Activated T-cell treated with anti-CD3 and anti-CD28 coated beads, Interleukin-2, amount 50 U/mL, for 24 hours (primary cell): Measurements from ENCODE around the gene CACNA2D3.
"Not testable (repeated sequence)": the region's sequence is repeated elsewhere in the genome, so short reads cannot be mapped to it uniquely, and the experiment has no call there.

Experiments
- DNase-seq: peaks from one replicate; pipeline ENCODE4 v3.0.0-alpha.2; 2020
- H3K27ac Mint-ChIP-seq: 2 replicates; pipeline ENCODE4 v1.8.0; 2020; ENCODE audit warnings: mild to moderate bottlenecking, mixed read lengths
- H3K27me3 Mint-ChIP-seq: 2 replicates; pipeline ENCODE4 v1.8.0; 2020; ENCODE audit warnings: mixed read lengths
- H3K36me3 Mint-ChIP-seq: 2 replicates; pipeline ENCODE4 v1.8.0; 2020; ENCODE audit warnings: low read depth, mixed read lengths
- H3K4me1 Mint-ChIP-seq: 2 replicates; pipeline ENCODE4 v1.8.0; 2020; ENCODE audit warnings: low read depth, mixed read lengths
- H3K4me3 Mint-ChIP-seq: 2 replicates; pipeline ENCODE4 v1.8.0; 2020; ENCODE audit warnings: mild to moderate bottlenecking, moderate library complexity, mixed read lengths
- H3K9me3 Mint-ChIP-seq: 2 replicates; pipeline ENCODE4 v1.8.0; 2020; ENCODE audit warnings: mixed read lengths

The CACNA2D3 gene

GRCh38 chr3:54122324-54123002, at the start of gene CACNA2D3:
CACNA2D3 (plus strand) TSS chr3:54122552.
- Mint-ChIP-seq H3K9me3 (no peaks in the 10 kb centered on the region), H3K4me3 (no peak within 1 kb of the TSS), H3K4me1 (peaks cover 6% of the 10 kb centered on the region), H3K27me3 (peaks cover 64% of the 10 kb centered on the region), H3K36me3 (no peaks in the 10 kb centered on the region), H3K27ac (no peak within 1 kb of the TSS)
- no peak for DNase-seq

- H3K36me3 Mint-ChIP-seq, result no peaks in the 10 kb centered on the region
- no peak for DNase-seq
- H3K27me3 Mint-ChIP-seq, result peaks cover 7% of the 10 kb centered on the region
- no peak overlapping the region for H3K27ac Mint-ChIP-seq
- no peaks in the 10 kb centered on the region for H3K4me1 Mint-ChIP-seq
- H3K9me3 Mint-ChIP-seq, result peaks cover 8% of the 10 kb centered on the region
- no peak overlapping the region for H3K4me3 Mint-ChIP-seq
These were observed 49.0 kb upstream of the CACNA2D3 start for GRCh38 chr3:54073386-54073785.

- H3K36me3 Mint-ChIP-seq, result no peaks in the 10 kb centered on the region
- DNase-seq, result no peak
- no peak overlapping the region for H3K27ac Mint-ChIP-seq
- peaks cover 17% of the 10 kb centered on the region for H3K27me3 Mint-ChIP-seq
- H3K9me3 Mint-ChIP-seq, result no peaks in the 10 kb centered on the region
- H3K4me3 Mint-ChIP-seq, result no peak overlapping the region
- H3K4me1 Mint-ChIP-seq, result no peaks in the 10 kb centered on the region
These were observed 43.0 kb upstream of the CACNA2D3 start for GRCh38 chr3:54079314-54079713.

GRCh38 chr3:54079730-54080325, 42.5 kb upstream of the CACNA2D3 start:
- Mint-ChIP-seq H3K4me3 (no peak overlapping the region), H3K27me3 (peaks cover 17% of the 10 kb centered on the region), H3K4me1 (no peaks in the 10 kb centered on the region), H3K36me3 (no peaks in the 10 kb centered on the region), H3K27ac (no peak overlapping the region), H3K9me3 (no peaks in the 10 kb centered on the region)
- no peak for DNase-seq

- no peaks in the 10 kb centered on the region for H3K36me3 Mint-ChIP-seq
- H3K4me3 Mint-ChIP-seq, result no peak overlapping the region
- no peak overlapping the region for H3K27ac Mint-ChIP-seq
- H3K4me1 Mint-ChIP-seq, result no peaks in the 10 kb centered on the region
- no peak for DNase-seq
- peaks cover 40% of the 10 kb centered on the region for H3K27me3 Mint-ChIP-seq
- H3K9me3 Mint-ChIP-seq, result no peaks in the 10 kb centered on the region
These were observed 38.4 kb upstream of the CACNA2D3 start for GRCh38 chr3:54083921-54084320.

- Mint-ChIP-seq H3K9me3 (no peaks in the 10 kb centered on the region), H3K4me3 (no peak overlapping the region)
These were observed 36.4 kb upstream of the CACNA2D3 start for GRCh38 chr3:54085936-54086335.

GRCh38 chr3:54086652-54087405, 35.5 kb upstream of the CACNA2D3 start:
- no peak overlapping the region for H3K4me3 Mint-ChIP-seq
- no peak for DNase-seq
- H3K27ac Mint-ChIP-seq, result no peak overlapping the region
- H3K9me3 Mint-ChIP-seq, result no peaks in the 10 kb centered on the region
- H3K4me1 Mint-ChIP-seq, result no peaks in the 10 kb centered on the region
- H3K27me3 Mint-ChIP-seq, result peaks cover 48% of the 10 kb centered on the region
- no peaks in the 10 kb centered on the region for H3K36me3 Mint-ChIP-seq

More at GRCh38 chr3:54085936-54086335, 36.4 kb upstream of the CACNA2D3 start:
- Mint-ChIP-seq H3K27me3 (peaks cover 47% of the 10 kb centered on the region), H3K36me3 (no peaks in the 10 kb centered on the region), H3K27ac (no peak overlapping the region), H3K4me1 (no peaks in the 10 kb centered on the region)
- DNase-seq, result no peak

GRCh38 chr3:54087581-54088410, 34.6 kb upstream of the CACNA2D3 start:
- H3K4me1 Mint-ChIP-seq, result no peaks in the 10 kb centered on the region
- H3K36me3 Mint-ChIP-seq, result no peaks in the 10 kb centered on the region
- H3K4me3 Mint-ChIP-seq, result no peak overlapping the region
- DNase-seq, result no peak
- H3K9me3 Mint-ChIP-seq, result no peaks in the 10 kb centered on the region
- no peak overlapping the region for H3K27ac Mint-ChIP-seq
- peaks cover 48% of the 10 kb centered on the region for H3K27me3 Mint-ChIP-seq

GRCh38 chr3:54093491-54094248, 28.7 kb upstream of the CACNA2D3 start:
- H3K4me3 Mint-ChIP-seq, result no peak overlapping the region
- no peaks in the 10 kb centered on the region for H3K9me3 Mint-ChIP-seq
- no peaks in the 10 kb centered on the region for H3K4me1 Mint-ChIP-seq
- H3K27ac Mint-ChIP-seq, result no peak overlapping the region
- no peaks in the 10 kb centered on the region for H3K36me3 Mint-ChIP-seq
- no peak for DNase-seq
- peaks cover 17% of the 10 kb centered on the region for H3K27me3 Mint-ChIP-seq

- Mint-ChIP-seq H3K9me3 (no peaks in the 10 kb centered on the region), H3K27ac (no peak overlapping the region), H3K4me1 (no peaks in the 10 kb centered on the region), H3K36me3 (no peaks in the 10 kb centered on the region), H3K27me3 (peaks cover 8% of the 10 kb centered on the region), H3K4me3 (no peak overlapping the region)
- DNase-seq, result no peak
These were observed 27.4 kb upstream of the CACNA2D3 start for GRCh38 chr3:54094926-54095325.

- no peaks in the 10 kb centered on the region for H3K9me3 Mint-ChIP-seq
- peaks cover 1% of the 10 kb centered on the region for H3K27me3 Mint-ChIP-seq
These were observed 23.0 kb upstream of the CACNA2D3 start for GRCh38 chr3:54099381-54099780.

GRCh38 chr3:54104084-54104483, 18.3 kb upstream of the CACNA2D3 start:
- Mint-ChIP-seq H3K9me3 (no peaks in the 10 kb centered on the region), H3K27ac (no peak overlapping the region), H3K4me3 (no peak overlapping the region), H3K4me1 (no peaks in the 10 kb centered on the region), H3K27me3 (peaks cover 13% of the 10 kb centered on the region), H3K36me3 (no peaks in the 10 kb centered on the region)
- no peak for DNase-seq

More at GRCh38 chr3:54099381-54099780, 23.0 kb upstream of the CACNA2D3 start:
- Mint-ChIP-seq H3K4me1 (no peaks in the 10 kb centered on the region), H3K27ac (no peak overlapping the region), H3K4me3 (no peak overlapping the region), H3K36me3 (no peaks in the 10 kb centered on the region)
- DNase-seq, result no peak

GRCh38 chr3:54116129-54116528, 6.2 kb upstream of the CACNA2D3 start:
- not testable (repeated sequence) for H3K9me3 Mint-ChIP-seq, H3K4me1 Mint-ChIP-seq, H3K27ac Mint-ChIP-seq, H3K36me3 Mint-ChIP-seq, H3K4me3 Mint-ChIP-seq, DNase-seq
- H3K27me3 Mint-ChIP-seq, result peaks cover 32% of the 10 kb centered on the region
